K562 (cell line): ENCODE data around the gene NPR1. TPM values are rescaled to one million over a fixed set of nuclear protein-coding genes. Genes with fewer than 3 reads are reported as not detected.

Experiments used
- BMI1 ChIP-seq: fragments of 150-350 bp; IDR thresholded peaks from 2 replicates; pipeline ENCODE4 v1.6.1; 2014; ENCODE audit warnings: low read length
- BRD9 ChIP-seq: fragments of 450-650 bp; IDR thresholded peaks from 2 replicates; pipeline ENCODE4 v1.6.1; 2018; ENCODE audit warnings: low read depth; ENCODE audit not compliant: partially characterized antibody
- CBFA2T3 ChIP-seq: fragments of 450-650 bp; IDR thresholded peaks from 2 replicates; pipeline ENCODE4 v1.6.1; 2017
- CGGBP1 ChIP-seq: fragments of 250-450 bp; sonication (Bioruptor Pico); IDR thresholded peaks from 2 replicates; pipeline ENCODE4 v1.9.0; 2021; ENCODE audit warnings: mild to moderate bottlenecking
- MLLT1 ChIP-seq, 2 experiments: fragments of 450-650 bp; IDR thresholded peaks; 2 replicates each; pipeline ENCODE4 v1.6.1; 2016
- NELFE ChIP-seq: IDR thresholded peaks from 2 replicates; pipeline ENCODE4 v1.6.1; 2011; ENCODE audit warnings: mild to moderate bottlenecking; ENCODE audit not compliant: insufficient read depth, insufficient read length
- PCBP2 ChIP-seq: fragments of 200-400 bp; formaldehyde crosslinking; IDR thresholded peaks from 2 replicates; pipeline ENCODE4 v1.6.1; 2018; ENCODE audit warnings: low read length, low read depth, mild to moderate bottlenecking, moderate library complexity; ENCODE audit not compliant: poor library complexity, severe bottlenecking
- PHB ChIP-seq: fragments of 250-450 bp; sonication (Bioruptor Pico); IDR thresholded peaks from 2 replicates; pipeline ENCODE4 v1.5.0; 2021
- SLC30A9 ChIP-seq: fragments of 250-450 bp; sonication (Bioruptor Pico); IDR thresholded peaks from 2 replicates; pipeline ENCODE4 v1.8.0; 2022; ENCODE audit warnings: mild to moderate bottlenecking, moderate library complexity
- SREBF1 ChIP-seq: fragments of 150-350 bp; IDR thresholded peaks from 2 replicates; pipeline ENCODE4 v1.6.1; 2014; ENCODE audit warnings: antibody characterized with exemption, low read depth, low read length, borderline replicate concordance
- TAF9B ChIP-seq: fragments of 450-650 bp; IDR thresholded peaks from 2 replicates; pipeline ENCODE4 v1.6.1; 2018; ENCODE audit warnings: mild to moderate bottlenecking; ENCODE audit not compliant: partially characterized antibody
- ZNF407 ChIP-seq: fragments of 450-650 bp; IDR thresholded peaks from 2 replicates; pipeline ENCODE4 v1.6.1; 2016; ENCODE audit warnings: low read depth
- polyA plus RNA-seq, 8 experiments: library from polyadenylated mRNA; depleted of rRNA in 4 of 8; stranded (reverse) in 5 of 8; unstranded in 3 of 8; fragments of >200 nt; fragmentation: Nextera tagmentation in 2 of 8; fragmentation: Illumina TruSeq in 1 of 8; extraction: Ambion mirVana in 2 of 8; extraction: Trizol in 1 of 8; gene quantifications; 2 replicates each; pipeline versions ENCODE4 v1.2.1 to v1.2.3, GENCODE V29; 2011 to 2014; ENCODE audit warnings: inconsistent platforms in 1 of 8, missing spikeins in 1 of 8
- total RNA-seq, 7 experiments: library from RNA; depleted of rRNA in 6 of 7; stranded (reverse); fragments of >200 nt in 6 of 7; fragmentation: Illumina TruSeq in 2 of 7; extraction: Trizol in 2 of 7; gene quantifications; 2 replicates each; pipeline versions ENCODE4 v1.2.1 to v1.2.3, GENCODE V29; 2011 to 2021; ENCODE audit warnings: low replicate concordance in 1 of 7

NPR1 gene
- total and polyA plus RNA-seq, 9 of the 15 experiments (the other 6 are each of a cell fraction or from before 2014, with no cell fraction given), result 0.05 to 0.16 (median 0.06) TPM; not detected in 6

GRCh38 chr1:153670257-153670858 is 8.1 kb upstream of the NPR1 start (continued):
- TF ChIP-seq ZNF407 (no peak), SLC30A9 (CRISPR knock-in tag) (no peak), CBFA2T3 (no peak), MLLT1 (IDR thresholded peaks at IDR 0.05) (0 out of 4 replicates have a peak, but pooled peaks of 1 of the 2 experiments have one; percentile 14), NELFE (no peak), PHB (CRISPR knock-in tag) (no peak), BRD9 (no peak), TAF9B (no peak), SREBF1 (no peak), CGGBP1 (CRISPR knock-in tag) (no peak), PCBP2 (no peak), BMI1 (no peak)
